PC-9 (cell line): Measurements from ENCODE around the gene DNAH12. TPM values are rescaled to one million over a fixed set of nuclear protein-coding genes. Genes with fewer than 3 reads are reported as not detected.

Source experiments
- BruUV-seq: library from RNA; stranded (reverse); fragments of 400-500 nt; replicated peaks from 2 replicates; lab custom pipeline; 2021; lab: Mats Ljungman, UMichigan
- CTCF ChIA-PET: fragments of 300-600 bp; sonication (Branson Sonifier 250); formaldehyde crosslinking; loops from one replicate; lab custom pipeline; 2022; ENCODE audit warnings: antibody characterized with exemption; lab: Charles Lee
- POLR2A ChIA-PET: fragments of 300-600 bp; sonication (Branson Sonifier 250); formaldehyde crosslinking; loops from one replicate; lab custom pipeline; 2022; ENCODE audit warnings: antibody characterized with exemption; ENCODE audit not compliant: unreplicated experiment; lab: Charles Lee
- DNase-seq, 2 experiments: peaks; one replicate each; pipeline versions ENCODE4 v3.0.0 to v3.0.0-alpha.2; 2015 to 2022; ENCODE audit warnings: mixed read lengths in 1 of 2
- H2AFZ ChIP-seq: fragments of 200-600 bp; sonication (generic); 2 replicates; pipeline ENCODE4 v1.8.1; 2017; ENCODE audit warnings: antibody characterized with exemption
- H3F3A ChIP-seq: fragments of 200-600 bp; sonication (generic); 2 replicates; pipeline ENCODE4 v1.8.1; 2017; ENCODE audit warnings: antibody characterized with exemption, mild to moderate bottlenecking, low read depth; ENCODE audit not compliant: insufficient read depth
- H3K27ac ChIP-seq: fragments of 200-600 bp; sonication (generic); 2 replicates; pipeline ENCODE4 v1.6.1; 2016; ENCODE audit warnings: mixed run types
- H3K27me3 ChIP-seq: fragments of 200-600 bp; sonication (generic); 2 replicates; pipeline ENCODE4 v1.6.1; 2016; ENCODE audit warnings: low read depth, mixed run types; ENCODE audit not compliant: insufficient read depth
- H3K36me3 ChIP-seq: fragments of 200-600 bp; sonication (generic); 2 replicates; pipeline ENCODE4 v1.6.1; 2016; ENCODE audit warnings: low read depth, mixed run types
- H3K4me1 ChIP-seq: fragments of 200-600 bp; sonication (generic); replicated peaks from 2 replicates; pipeline ENCODE4 v1.6.1; 2016; ENCODE audit warnings: mixed run types; ENCODE audit not compliant: insufficient read depth
- H3K4me2 ChIP-seq: fragments of 200-600 bp; sonication (generic); 2 replicates; pipeline ENCODE4 v1.6.1; 2017; ENCODE audit warnings: mixed run types
- H3K4me3 ChIP-seq: fragments of 200-600 bp; sonication (generic); 2 replicates; pipeline ENCODE4 v1.6.1; 2016; ENCODE audit warnings: mixed run types
- H3K79me2 ChIP-seq: fragments of 200-600 bp; sonication (generic); 2 replicates; pipeline ENCODE4 v1.6.1; 2017; ENCODE audit warnings: low read depth, mixed run types
- H3K9me2 ChIP-seq: fragments of 200-600 bp; sonication (generic); 2 replicates; pipeline ENCODE4 v1.8.1; 2017; ENCODE audit warnings: mild to moderate bottlenecking; ENCODE audit not compliant: insufficient read depth
- H3K9me3 ChIP-seq: fragments of 200-600 bp; sonication (generic); 2 replicates; pipeline ENCODE4 v1.8.1; 2016; ENCODE audit warnings: low read depth; ENCODE audit not compliant: insufficient read depth
- H4K20me1 ChIP-seq: fragments of 200-600 bp; sonication (generic); 2 replicates; pipeline ENCODE4 v1.8.1; 2017; ENCODE audit not compliant: insufficient read depth
- EZH2 ChIP-seq: fragments of 200-600 bp; sonication (generic); IDR thresholded peaks from 2 replicates; pipeline ENCODE4 v1.8.0; 2017; ENCODE audit warnings: antibody characterized with exemption, low read depth
- intact Hi-C: fragments of 100-400 bp; cut with micrococcal nuclease; formaldehyde crosslinking; loops from one replicate; pipeline ENCODE4 v1.10.0; 2022; ENCODE audit not compliant: unreplicated experiment
- total RNA-seq: library from RNA; stranded (reverse); gene quantifications from 2 replicates; pipeline ENCODE4 v1.2.3, GENCODE V29; 2021
- TF ChIP-seq, protein P1 (sequence below): fragments of 200-600 bp; sonication (generic); conservative IDR thresholded peaks from 2 replicates; pipeline ENCODE4 v1.6.1; 2017; ENCODE audit warnings: mixed run types, antibody characterized with exemption, mild to moderate bottlenecking, moderate library complexity

The DNAH12 gene
- total RNA-seq, 1 experiment from 2014 or later = 0.22 TPM

DNA sequence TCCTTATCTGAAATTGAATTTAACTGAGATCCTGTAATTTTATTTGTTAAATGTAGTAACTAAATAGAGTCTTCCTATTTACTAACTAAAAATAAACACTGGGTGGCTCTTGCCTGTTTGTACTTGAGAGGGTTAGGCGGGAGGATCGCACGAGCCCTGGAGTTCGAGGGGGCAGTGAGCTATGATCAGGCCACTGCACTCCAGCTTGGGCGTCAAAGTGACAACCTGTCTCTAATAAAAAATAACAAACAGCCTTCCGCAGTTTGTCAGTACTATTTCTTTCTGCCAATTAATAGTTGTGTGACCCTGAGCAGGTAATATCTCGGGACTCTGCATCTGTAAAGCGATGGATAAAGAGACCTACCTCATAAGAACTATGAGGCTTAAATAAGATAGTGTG lies 11.2 kb upstream of the DNAH12 start:
- peaks cover 12% of the 10 kb centered on the region; the same call in 1 of the 2 replicates for H3K4me1 ChIP-seq
- BruUV-seq = TSS peak; percentile 89
- no peaks in the 10 kb centered on the region for H3K9me2 ChIP-seq
- peak overlapping the region; percentile 91 for H3K4me2 ChIP-seq
- CTCF ChIA-PET = interaction anchor here (1.0 kb wide), 1 partner anchor 751 kb away, joined by 3 read pairs; the partner anchor contains the start of genes HTD2 and RPP14
- POLR2A ChIA-PET = interaction anchor here (0.9 to 1.0 kb wide), 2 partner anchors 11 to 42 kb away, joined by 3 to 8 read pairs; partner anchors contain the start of genes ARF4 and DNAH12
- peak overlapping the region; percentile 90 for H2AFZ ChIP-seq
- H3F3A ChIP-seq = no peaks in the 10 kb centered on the region
- peak overlapping the region; percentile 74 for H3K4me3 ChIP-seq
- H4K20me1 ChIP-seq = no peaks in the 10 kb centered on the region
- H3K27ac ChIP-seq = peak overlapping the region; percentile 92
- H3K9me3 ChIP-seq = no peaks in the 10 kb centered on the region
- intact Hi-C loops = loop anchor here (5.0 kb wide), 2 partner anchors 123 to 853 kb away; no protein-coding TSS in a partner anchor
- H3K36me3 ChIP-seq = peaks cover 9% of the 10 kb centered on the region
- peaks cover 41% of the 10 kb centered on the region for H3K79me2 ChIP-seq
- no peak for TF ChIP-seq EZH2
- TF ChIP-seq, protein P1, sequence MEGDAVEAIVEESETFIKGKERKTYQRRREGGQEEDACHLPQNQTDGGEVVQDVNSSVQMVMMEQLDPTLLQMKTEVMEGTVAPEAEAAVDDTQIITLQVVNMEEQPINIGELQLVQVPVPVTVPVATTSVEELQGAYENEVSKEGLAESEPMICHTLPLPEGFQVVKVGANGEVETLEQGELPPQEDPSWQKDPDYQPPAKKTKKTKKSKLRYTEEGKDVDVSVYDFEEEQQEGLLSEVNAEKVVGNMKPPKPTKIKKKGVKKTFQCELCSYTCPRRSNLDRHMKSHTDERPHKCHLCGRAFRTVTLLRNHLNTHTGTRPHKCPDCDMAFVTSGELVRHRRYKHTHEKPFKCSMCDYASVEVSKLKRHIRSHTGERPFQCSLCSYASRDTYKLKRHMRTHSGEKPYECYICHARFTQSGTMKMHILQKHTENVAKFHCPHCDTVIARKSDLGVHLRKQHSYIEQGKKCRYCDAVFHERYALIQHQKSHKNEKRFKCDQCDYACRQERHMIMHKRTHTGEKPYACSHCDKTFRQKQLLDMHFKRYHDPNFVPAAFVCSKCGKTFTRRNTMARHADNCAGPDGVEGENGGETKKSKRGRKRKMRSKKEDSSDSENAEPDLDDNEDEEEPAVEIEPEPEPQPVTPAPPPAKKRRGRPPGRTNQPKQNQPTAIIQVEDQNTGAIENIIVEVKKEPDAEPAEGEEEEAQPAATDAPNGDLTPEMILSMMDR = no peak
- no peak for DNase-seq
- no peaks in the 10 kb centered on the region for H3K27me3 ChIP-seq

DNA sequence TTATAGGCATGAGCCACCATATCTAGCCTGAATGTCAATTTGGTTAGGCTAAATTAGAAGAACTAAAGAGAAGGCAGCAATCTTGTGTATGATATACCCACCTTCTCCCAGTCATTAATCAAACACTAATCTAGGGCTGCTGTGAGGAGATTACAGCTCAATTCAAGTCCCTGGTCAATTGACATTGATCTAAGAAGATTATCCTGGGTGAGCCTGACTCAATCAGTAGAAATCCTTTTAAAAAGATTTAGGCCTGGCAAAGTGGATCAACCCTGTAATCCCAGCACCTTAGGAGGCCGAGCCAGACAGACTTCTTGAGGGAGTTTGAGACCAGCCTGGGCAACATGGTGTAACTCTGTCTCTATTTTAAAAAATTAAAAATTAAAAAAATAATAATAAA lies 2.5 kb upstream of the DNAH12 start:
- Histone ChIP-seq H3K9me2 (no peaks in the 10 kb centered on the region), H4K20me1 (no peaks in the 10 kb centered on the region), H3K27me3 (no peaks in the 10 kb centered on the region), H2AFZ (no peak overlapping the region), H3K27ac (no peak overlapping the region), H3K36me3 (no peaks in the 10 kb centered on the region), H3K9me3 (no peaks in the 10 kb centered on the region), H3F3A (peaks cover 16% of the 10 kb centered on the region; the same call in 1 of the 2 replicates), H3K4me3 (no peak overlapping the region), H3K4me2 (no peak overlapping the region), H3K4me1 (peaks cover 14% of the 10 kb centered on the region), H3K79me2 (no peaks in the 10 kb centered on the region)
- TF ChIP-seq, protein P1 = no peak
- no peak for TF ChIP-seq EZH2
- POLR2A ChIA-PET = no interaction called here
- CTCF ChIA-PET = no interaction called here
- DNase-seq = no peak
- BruUV-seq = no TSS peak
- intact Hi-C loops = no loop called here

DNA sequence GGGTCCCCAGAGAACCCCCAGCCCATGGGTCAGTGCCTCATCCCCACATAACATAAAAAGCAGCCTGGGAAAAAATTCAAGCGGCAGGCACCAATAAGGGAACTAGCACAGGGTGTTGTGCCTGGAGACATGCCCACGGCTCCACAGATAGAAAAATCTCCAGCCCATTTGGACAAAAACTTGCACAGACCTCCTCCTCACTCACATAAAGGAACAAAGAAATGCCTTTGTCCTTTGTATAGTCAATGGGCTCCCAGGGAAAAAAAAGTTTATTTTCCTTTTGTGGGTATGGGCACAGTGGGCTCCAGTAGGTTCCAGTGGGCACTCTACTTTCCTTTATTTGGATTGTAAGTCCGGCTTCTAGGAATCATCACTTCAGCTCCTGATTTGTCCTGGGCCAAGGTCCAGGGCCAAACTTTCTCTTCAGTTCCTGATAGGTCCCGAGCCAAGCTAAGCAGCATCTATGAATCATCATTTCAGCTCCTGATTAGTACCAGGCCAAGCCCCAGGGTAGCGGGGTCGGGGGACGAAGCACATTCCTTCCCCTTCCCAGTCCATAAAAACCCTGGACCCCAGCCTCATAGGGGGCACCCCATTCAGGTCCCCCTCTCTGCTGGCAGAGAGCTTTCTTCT lies 1.6 kb upstream of the DNAH12 start:
- H3K4me3 ChIP-seq = no peak overlapping the region
- ChIA-PET POLR2A (no interaction called here), CTCF (no interaction called here)
- H3F3A ChIP-seq = peaks cover 16% of the 10 kb centered on the region; the same call in 1 of the 2 replicates
- TF ChIP-seq, protein P1 = no peak
- TF ChIP-seq EZH2 = no peak
- H3K27ac ChIP-seq = no peak overlapping the region
- no peaks in the 10 kb centered on the region for H3K9me2 ChIP-seq
- no peaks in the 10 kb centered on the region for H3K79me2 ChIP-seq
- no peaks in the 10 kb centered on the region for H3K36me3 ChIP-seq
- no peaks in the 10 kb centered on the region for H4K20me1 ChIP-seq
- no peak overlapping the region for H3K4me2 ChIP-seq
- DNase-seq = no peak
- no TSS peak for BruUV-seq
- intact Hi-C loops = no loop called here
- H3K27me3 ChIP-seq = no peaks in the 10 kb centered on the region
- peaks cover 14% of the 10 kb centered on the region for H3K4me1 ChIP-seq
- no peaks in the 10 kb centered on the region for H3K9me3 ChIP-seq
- H2AFZ ChIP-seq = no peak overlapping the region
